NCI-H2107 treated with DMSO at 0.1 percent for 48 hours (cell line): ENCODE results near the gene JAG1.

ENCODE experiments used
- DNase-seq: peaks from one replicate; lab custom pipeline; 2025; ENCODE audit not compliant: unreplicated experiment; lab: John Stamatoyannopoulos, UW

JAG1 gene

DNA sequence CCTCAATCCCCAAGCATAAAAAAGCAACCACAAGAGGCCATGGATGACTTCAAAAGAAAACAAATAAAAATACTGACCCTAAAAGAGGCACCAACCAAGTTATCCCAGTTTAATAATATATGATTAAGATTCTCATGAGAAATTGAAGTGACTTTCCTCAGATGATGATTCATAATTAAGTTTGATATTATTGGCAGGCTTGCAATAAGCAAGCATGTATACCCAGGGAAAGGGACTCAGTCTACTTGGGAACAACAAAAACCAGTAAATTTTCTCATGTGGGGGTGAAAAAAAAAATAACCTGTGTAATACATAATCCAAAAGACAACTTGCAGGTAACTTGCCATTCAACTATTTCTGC, 19.6 kb downstream of the JAG1 start:
- DNase-seq = no peak

DNA sequence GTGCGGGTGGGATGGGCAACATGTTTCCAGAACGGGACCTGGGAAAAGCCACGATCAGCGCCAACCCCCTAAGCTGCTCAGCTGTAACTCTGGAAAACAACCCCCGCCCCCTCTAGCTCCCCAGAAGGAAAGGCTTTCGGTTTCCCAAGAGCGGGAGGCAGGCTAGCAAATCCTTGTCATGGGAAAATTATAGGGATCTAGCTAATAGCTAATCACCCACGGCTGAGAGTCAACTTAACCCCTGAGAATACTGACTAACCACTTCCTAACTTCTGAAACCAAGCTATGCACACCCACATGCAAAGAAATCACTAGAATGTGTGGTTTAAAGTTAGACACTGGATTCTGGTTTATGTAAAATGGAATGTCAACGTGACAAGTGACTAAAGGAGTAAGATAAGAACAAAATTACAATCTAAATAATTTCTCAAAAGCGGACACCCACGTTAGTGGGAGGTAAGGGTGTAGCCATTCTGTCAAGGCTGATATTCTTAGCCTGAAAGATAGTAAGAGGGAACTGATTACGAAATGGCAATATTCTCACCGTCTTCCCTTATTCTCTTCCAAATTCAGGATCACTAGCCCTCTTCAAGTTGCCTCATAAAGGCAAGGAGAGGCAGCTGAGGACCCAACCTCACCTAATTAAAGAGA, 20.1 kb downstream of the JAG1 start:
- DNase-seq = no peak

DNA sequence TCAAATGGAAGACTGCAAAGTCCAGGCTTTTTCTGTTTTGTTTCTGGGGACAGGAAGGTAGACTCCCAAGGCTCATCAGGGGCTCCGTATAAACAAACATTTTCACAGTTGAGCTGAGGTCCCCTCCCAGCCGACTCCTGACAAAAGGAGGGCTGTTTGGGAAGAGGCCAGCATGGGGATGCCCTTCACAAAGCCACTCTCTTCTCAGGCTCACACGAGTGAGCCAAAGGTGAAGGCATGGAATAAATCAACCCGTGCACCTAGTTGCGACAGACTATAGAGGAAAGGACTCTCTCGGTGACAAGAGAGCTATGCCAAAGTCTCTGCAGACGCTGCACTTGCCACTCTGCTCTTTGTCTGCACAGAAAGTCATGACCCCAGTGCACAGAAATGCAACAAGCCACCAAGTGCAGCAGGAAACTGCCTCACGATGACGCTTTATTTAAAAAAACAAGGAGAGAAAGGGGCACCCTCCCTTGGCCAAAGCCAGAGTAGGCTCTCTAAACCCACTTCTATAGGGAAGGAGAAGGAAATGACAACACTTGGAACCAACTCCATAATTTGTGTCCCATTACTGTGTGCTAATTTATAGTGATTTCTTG, 21.0 kb downstream of the JAG1 start:
- no peak for DNase-seq

DNA sequence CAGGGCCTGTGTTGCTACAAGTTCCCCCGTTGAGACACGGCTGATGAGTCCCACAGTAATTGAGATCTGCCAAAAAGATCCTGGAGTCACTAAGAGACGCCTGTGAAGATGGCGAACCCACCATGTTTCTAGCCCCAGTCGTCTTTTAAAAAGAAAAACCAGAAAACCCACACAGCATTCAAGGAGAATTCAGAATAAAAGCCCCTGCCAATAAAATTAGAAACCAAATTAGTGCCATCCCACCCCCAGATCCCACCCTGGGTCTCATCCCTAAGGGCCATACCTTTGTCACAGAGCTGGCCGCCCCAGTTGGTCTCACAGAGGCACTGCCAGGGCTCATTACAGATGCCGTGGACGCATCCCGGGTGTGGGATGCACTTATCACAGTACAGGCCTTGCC, 21.6 kb downstream of the JAG1 start:
- no peak for DNase-seq

DNA sequence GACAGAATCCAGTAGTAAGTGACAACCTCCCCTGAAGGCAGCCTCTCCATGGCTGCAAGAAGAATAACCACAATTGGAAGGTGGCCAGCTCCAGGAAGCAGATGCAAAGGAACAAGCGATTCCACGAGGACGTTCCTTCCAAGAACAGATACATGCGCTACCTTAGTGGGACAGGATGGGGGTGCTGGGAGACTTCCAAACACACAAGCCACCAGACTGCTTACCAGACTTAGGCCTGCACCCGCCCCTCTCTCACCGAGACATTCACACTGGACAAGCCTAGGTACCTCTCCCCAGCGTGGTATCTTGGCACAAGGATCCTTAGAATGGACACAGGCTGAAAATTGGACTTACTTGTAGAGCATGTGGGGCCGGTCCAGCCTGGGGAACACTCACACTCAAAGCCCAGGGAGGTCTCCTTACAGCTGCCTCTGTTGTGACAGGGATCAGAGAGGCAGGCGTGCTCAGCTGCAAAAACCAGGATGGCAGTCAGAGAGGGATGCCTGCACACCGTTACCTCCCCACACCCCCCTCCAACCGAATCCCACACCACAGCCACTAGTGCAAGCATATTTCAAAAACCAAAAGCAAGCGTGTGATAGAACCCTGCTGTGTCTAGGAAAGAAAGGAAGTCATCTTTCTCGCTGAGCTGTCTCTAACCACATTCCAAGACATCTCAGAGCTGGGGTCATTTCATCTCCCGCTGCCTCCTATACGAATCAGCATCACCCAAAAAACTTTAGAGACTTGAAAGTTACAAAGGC, 22.4 kb downstream of the JAG1 start:
- DNase-seq = no peak

DNA sequence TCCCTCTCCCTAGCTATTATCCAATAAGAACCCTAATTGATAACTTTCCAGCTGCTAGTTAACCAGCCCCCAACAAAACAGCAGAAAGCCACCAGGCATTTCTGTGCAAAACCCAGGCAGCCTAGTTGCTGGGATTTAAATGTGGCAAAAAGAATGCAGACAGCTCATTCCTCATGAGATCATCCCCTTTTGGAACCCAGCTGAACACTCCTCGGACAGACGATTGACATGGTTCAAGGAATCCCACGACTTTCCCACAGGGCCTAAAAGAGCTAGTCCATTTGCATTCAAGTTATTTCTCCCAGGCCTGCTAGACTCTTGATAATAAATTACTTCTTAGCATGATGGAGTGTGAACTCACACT, 24.0 kb downstream of the JAG1 start:
- DNase-seq = no peak

DNA sequence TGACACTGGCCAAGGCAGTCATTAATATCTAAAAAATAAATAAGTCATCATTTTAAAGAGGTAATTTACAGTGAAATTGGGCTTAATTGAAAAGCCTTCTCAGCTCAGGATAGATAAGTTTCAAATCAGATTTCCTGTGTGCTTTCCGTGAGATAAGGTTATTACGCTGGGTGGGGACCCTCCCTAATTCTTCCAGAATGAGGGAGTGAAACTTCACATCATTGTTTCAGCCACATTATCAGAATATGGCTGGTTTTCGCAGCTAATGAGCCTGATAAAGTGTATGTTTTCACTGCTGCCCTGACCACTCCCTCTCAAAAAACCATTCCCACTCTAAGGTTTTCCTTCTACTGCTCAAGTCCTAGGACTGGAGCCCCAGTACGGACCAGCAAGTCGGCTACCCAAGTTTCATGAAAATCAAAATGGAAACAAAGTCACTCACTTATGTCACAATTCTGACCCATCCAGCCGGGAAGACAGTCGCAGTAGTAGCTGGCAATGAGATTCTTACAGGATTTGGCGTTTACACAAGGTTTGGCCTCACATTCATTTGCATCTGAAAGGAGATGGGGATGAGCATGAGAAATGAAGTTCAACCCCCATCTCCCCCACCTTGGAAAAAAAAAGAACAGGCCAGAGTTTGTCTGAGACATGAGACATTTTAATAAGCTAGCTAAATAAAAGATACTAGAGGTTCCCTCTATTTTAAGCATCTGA, 24.6 kb downstream of the JAG1 start:
- no peak for DNase-seq

DNA sequence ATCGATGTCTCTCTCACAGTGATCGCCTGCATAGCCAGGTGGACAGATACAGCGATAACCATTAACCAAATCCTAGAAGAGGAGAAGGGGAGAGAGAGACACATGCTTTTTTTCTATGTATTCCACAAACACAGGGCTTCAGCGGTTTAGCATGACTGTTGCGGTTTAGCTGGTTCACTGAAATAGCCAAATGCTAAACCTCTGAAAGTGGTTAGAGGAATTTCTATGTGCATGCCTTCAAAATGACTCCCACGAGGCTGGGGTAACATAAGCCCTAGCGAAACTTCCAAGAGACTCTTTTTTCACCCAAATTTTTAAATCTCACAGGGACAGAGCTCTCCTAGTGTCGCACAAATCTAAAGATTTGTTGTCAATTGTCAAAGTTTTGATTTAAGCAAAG, 25.1 kb downstream of the JAG1 start:
- no peak for DNase-seq

DNA sequence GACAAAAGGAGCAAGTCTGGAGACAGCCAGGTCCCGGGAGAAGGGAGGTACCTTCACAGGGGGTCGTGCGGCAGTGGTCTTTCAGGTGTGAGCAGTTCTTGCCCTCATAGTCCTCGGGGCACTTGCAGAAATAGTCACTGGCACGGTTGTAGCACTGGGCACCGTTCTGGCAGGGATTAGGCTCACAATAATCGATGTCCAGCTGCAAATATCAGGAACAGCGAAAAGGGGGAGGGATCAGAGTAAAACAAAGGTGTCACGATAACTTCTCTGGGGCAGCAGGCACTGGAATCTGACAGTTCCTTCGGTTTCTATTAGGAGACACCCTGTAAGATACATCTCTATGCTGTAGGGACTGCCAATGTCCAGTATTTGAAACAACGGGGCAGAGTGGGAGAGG, 25.9 kb downstream of the JAG1 start:
- no peak for DNase-seq

DNA sequence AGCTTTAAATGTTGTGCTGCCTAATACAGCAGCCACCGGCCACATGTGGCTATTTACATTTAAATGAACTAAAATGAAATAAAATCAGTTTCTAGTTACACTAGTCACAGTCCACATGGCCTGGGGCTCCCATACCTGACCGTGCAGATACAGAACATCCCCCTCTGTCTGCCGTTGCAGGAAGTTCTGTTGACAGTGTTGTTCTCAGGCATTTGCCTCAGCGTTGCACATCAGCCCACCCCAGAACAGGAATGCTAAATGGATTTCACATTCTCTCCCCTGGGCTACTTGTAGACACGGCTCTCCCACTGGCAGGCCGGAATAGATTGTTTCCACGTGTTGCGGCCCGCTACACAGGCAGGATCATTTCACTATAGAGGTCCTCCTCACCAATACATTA, 26.3 kb downstream of the JAG1 start:
- DNase-seq = no peak

DNA sequence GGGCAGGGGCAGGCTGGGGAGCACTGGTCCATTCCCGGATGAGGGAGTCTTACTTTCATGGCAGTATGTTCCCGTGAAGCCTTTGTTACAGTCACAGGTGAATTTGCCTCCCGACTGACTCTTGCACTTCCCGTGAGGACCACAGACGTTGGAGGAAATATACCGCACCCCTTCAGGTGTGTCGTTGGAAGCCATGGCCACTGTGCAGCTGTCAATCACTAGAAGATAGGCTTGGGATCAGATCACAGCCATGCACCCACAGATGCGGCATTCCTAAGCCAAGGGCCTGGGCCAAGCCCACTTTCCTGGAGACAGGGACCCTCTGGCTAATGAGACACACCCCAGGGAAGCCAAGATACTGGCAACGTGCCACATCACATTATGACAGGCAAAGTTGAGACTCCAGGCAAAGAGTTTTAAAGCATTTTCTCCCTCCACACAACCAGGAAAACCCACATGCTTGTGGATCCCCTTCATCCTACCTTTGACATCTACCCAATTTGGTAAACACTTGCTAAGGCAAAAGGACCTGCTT, 26.8 kb downstream of the JAG1 start:
- no peak for DNase-seq

DNA sequence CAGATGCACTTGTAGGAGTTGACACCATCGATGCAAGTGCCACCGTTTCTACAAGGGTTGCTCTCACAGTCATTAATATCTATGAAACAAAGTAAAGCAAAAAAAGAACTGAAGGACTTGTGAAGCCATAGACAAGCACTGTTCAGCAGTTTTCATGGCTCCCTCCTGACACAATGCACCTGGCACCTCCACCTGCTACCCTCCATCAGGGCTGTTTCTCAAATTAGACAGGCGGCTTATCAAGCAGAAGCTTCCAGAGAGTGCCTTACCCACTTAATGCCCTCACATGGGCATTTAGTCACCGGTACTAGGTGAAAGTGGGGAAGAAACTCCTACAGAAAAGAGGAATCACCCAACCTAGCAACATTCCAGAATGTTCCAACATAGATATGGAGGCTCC, 27.8 kb downstream of the JAG1 start:
- DNase-seq = no peak

DNA sequence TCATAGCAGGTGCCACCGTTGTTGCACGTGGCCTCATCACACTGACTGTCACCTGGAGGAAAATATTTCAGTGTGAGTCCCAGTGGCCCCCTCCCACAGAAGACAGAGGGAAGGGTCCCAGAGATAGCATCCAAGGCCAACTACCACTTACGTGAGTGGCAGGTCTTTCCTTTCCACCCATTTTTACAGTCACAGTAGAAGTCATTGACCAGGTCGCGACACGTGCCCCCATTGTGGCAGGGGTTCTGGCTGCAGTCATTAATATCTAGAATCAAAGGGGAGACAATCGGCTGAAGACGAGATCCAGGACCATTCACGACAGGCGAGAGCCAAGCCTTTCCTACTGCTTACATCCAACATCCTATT, 28.6 kb downstream of the JAG1 start:
- DNase-seq = no peak

DNA sequence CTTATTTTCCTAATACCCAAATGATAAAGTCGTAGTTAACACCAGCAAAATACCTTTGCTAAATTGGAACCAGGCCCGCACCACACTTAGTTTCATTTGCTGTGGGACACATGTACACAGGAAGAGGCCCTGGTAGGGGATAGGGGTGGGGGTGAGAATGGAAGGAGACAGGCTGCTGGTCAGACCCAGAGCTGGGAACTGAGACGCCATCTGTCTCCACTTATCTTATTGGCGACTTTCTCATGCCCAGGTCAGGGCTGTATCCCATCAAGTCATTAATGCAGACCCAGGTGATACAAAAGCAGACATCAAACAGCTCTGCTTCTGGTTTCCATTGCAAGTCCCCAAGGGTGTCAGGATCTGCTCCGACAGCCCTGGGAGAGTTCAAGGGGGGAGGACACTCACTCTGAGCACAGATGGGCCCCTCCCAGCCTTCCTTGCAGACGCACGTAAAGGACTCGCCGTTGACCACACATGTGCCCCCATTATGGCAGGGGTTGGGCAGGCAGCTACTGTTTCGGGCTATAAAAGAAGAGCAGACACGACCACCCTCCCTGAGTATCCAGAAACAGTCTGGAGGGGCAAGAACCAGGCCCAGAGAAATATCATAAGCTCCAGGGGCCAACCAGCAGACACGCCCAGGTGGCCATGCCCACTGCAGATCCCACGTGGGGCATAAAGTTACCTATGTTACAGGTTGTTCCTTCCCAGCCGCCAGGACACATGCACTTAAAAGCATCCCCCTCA, 29.2 kb downstream of the JAG1 start:
- DNase-seq = no peak

DNA sequence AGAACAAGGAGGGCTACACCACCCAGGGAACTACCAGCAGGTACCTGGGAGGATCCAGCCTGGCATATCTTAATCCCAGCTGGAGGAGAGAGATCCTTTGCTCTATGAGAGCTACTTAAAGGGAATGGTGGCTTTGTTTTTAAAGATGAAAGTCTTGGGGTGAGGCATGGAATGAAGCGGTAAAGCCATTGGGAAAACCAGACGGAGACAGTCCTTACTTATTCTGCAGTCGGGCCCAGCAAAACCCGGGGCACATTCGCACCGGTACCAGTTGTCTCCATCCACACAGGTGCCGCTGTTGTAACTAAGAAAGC, 30.3 kb downstream of the JAG1 start:
- DNase-seq = no peak

DNA sequence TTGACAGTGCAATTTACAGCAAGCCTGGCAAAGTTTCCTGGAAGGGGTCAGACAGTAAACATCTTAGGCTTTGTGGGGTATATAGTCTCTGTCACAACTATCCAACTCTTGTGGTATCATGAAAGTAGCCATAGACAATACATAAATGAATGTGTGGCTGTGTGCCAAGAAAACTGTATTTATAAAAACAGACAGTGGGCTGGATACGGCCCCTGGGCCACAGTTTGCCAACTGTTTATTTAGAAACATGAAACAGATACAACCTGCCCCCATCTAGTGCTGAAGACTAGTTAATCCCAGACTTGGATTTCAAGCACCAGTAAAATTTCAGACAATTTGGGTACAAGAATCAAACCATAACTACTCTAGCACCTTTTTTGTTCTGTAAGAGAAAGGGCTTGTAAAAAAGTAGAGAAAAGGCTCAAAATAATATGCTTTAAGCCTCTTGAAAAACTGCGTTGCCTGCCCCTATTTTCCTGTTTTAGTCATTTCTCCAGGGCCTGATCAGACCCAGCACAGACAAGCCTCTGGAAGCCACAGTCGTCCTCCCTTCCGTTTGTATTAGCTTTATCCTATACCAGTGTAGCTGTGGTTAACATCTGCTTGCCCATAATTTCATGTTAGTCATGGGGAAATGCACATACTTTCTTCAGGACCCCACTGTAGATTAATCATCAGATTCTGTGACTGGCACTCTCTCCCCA, 30.8 kb downstream of the JAG1 start:
- no peak for DNase-seq

DNA sequence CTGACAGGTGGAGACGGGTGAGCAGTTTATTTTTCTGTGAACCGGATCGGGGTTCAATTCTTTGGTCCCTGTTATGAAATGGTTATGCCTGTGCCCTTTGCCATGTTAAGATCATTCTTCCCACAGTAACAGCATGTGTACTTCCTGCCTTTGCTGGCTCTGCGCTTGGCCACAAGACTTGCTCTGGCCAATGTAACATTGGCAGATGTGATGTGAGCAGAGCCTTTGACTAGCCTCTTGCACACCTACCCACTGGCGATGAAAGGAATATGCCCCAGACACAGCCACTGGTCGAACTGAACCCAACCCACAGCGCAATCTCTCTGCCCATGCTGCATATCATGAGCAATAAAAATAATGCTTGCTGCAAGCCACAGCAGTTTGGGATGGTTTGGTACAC, 31.9 kb downstream of the JAG1 start:
- no peak for DNase-seq

DNA sequence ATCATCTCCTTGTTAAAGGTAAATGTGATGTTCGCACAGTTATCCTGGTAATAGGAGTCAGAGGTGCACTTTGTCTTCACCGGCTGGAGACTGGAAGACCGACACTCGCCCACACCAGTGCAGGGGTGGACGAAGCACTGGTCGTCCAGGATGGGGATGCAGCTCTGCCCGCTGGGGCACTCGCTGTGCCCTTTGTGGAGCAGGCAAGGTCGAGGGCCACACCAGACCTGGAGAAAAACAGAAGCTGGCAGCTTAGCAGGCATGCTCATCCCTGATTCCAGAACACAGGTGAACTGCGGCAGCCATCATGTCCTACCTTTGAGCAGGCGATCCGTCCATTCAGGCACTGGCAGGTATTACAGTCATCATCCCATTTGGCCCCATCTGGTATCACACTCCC, 32.3 kb downstream of the JAG1 start:
- DNase-seq = no peak

DNA sequence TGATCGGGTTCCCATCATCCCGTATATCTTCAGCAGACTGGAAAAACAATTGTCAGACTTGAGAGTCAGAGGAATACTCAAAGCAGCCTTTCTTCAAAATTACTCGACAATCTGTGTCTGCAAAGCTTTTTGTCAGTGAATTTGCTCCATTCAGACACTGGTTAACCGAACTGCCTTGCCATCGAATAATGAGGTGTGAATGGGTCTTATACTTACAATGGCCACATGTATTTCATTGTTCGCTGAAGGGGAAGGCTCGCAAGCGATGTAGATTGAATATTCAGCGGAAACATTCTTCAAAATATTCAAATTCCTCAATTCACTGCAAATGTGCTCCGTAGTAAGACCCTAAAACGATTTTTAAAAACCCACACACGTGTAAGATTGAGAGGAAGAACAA, 32.9 kb downstream of the JAG1 start:
- no peak for DNase-seq

DNA sequence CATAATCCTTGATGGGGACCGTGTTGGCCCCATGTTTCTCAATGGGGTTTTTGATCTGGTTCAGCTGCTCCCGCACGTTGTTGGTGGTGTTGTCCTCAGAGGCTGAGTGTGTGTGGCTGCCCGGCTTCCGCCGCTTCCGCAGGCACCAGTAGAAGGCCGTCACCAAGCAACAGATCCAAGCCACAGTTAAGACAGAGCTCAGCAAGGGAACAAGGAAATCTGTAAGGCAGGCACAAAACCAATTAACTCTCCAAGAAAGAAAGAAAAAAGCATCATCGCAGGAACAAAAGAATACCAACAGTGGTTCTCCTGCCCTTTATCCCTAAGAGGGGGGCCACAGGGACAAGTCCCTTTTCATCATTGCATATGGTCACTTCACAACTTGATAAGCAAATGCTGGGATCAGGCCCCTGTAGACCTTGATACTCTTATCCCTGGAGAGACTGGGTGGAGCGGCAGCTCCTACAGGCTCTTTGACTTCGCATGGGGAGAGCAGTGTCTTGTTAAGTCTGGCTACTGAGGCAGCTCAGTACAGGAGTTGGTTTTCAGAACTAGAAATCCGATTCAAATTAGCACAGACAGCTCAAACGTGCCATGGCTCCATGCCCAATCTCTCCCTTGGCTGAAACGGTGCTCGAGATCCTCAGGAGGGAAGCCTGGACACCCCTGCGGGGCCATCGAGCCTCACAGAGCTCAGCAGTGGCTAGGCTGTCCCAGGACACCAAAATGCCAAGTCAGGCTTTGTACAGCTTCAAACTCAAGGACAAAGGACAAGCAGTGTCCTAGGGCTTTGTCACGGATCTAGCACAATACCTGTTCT, 33.9 kb downstream of the JAG1 start:
- DNase-seq = no peak
